H1 (cell line): ENCODE measurements around the gene ADAMTS17. TPM values are rescaled to one million over a fixed set of nuclear protein-coding genes. Genes with fewer than 3 reads are reported as not detected.

Experiments
- CTCF ChIA-PET: fragments of 300-600 bp; sonication (Branson Sonifier 250); formaldehyde crosslinking; loops from one replicate; lab custom pipeline; 2021; ENCODE audit not compliant: partially characterized antibody; lab: Charles Lee
- POLR2A ChIA-PET: fragments of 300-600 bp; sonication (Branson Sonifier 250); formaldehyde crosslinking; loops from one replicate; lab custom pipeline; 2021; ENCODE audit warnings: inconsistent platforms; ENCODE audit not compliant: partially characterized antibody; lab: Charles Lee
- DNase-seq, 2 experiments: peaks; one replicate each; pipeline versions ENCODE4 v3.0.0 to v3.0.0-alpha.2; 2010 to 2022; ENCODE audit warnings: low spot score in 2 of 2, low read depth in 1 of 2, mixed read lengths in 1 of 2
- FAIRE-seq: peaks from 2 replicates; lab custom pipeline; 2011; peaks lifted over from hg19 to GRCh38; lab: Jason Lieb, UNC
- H2AFZ ChIP-seq: 2 replicates; pipeline ENCODE4 v1.8.1; 2012; ENCODE audit warnings: low read length, inconsistent platforms
- H2AK5ac ChIP-seq: 2 replicates; pipeline ENCODE4 v1.6.1; 2013; ENCODE audit warnings: low read depth, low read length
- H2BK120ac ChIP-seq: replicated peaks from 2 replicates; pipeline ENCODE3; 2013; ENCODE audit warnings: low read depth, low read length, inconsistent platforms
- H2BK12ac ChIP-seq: 2 replicates; pipeline ENCODE4 v1.6.1; 2013; ENCODE audit warnings: low read depth, low read length
- H2BK15ac ChIP-seq: 2 replicates; pipeline ENCODE4 v1.6.1; 2013; ENCODE audit warnings: low read length
- H2BK20ac ChIP-seq: 2 replicates; pipeline ENCODE4 v1.6.1; 2013; ENCODE audit warnings: low read length
- H2BK5ac ChIP-seq: 2 replicates; pipeline ENCODE4 v1.6.1; 2013; ENCODE audit warnings: low read depth, low read length
- H3K14ac ChIP-seq: 2 replicates; pipeline ENCODE4 v1.6.1; 2013; ENCODE audit warnings: inconsistent platforms; ENCODE audit not compliant: insufficient read length
- H3K18ac ChIP-seq: 2 replicates; pipeline ENCODE4 v1.6.1; 2013; ENCODE audit warnings: low read length; ENCODE audit errors: extremely low read depth
- H3K23ac ChIP-seq: 2 replicates; pipeline ENCODE4 v1.6.1; 2013; ENCODE audit warnings: inconsistent platforms; ENCODE audit not compliant: insufficient read length
- H3K23me2 ChIP-seq: 2 replicates; pipeline ENCODE4 v1.6.1; 2013; ENCODE audit warnings: low read depth, low read length
- H3K27ac ChIP-seq: 2 replicates; pipeline ENCODE4 v1.6.1; 2011; ENCODE audit warnings: low read depth, low read length, inconsistent platforms
- H3K27me3 ChIP-seq, 4 experiments: replicated peaks in 1 of 4; 1 replicate in 1 of 4; 2 replicates in 3 of 4; pipeline versions ENCODE4 v1.6.1 to v1.8.1; 2011 to 2013; ENCODE audit warnings: low read length in 3 of 4, mild to moderate bottlenecking in 3 of 4, inconsistent platforms in 2 of 4, mixed read lengths in 2 of 4, moderate library complexity in 1 of 4; ENCODE audit not compliant: control insufficient read depth in 3 of 4, insufficient read depth in 3 of 4; ENCODE audit errors: extremely low read depth in 1 of 4
- H3K36me3 ChIP-seq, 4 experiments: 2 replicates each; pipeline versions ENCODE4 v1.6.1 to v1.8.1; 2011 to 2013; ENCODE audit warnings: mild to moderate bottlenecking in 4 of 4, low read length in 3 of 4, moderate library complexity in 2 of 4, control low read depth in 1 of 4, inconsistent platforms in 1 of 4; ENCODE audit not compliant: insufficient read depth in 4 of 4, control insufficient read depth in 2 of 4
- H3K4ac ChIP-seq: replicated peaks from 2 replicates; pipeline ENCODE3; 2013; ENCODE audit warnings: low read length, low read depth, mixed read lengths, inconsistent platforms; ENCODE audit not compliant: insufficient read length
- H3K4me1 ChIP-seq, 4 experiments: replicated peaks in 1 of 4; 1 replicate in 1 of 4; 2 replicates in 3 of 4; pipeline versions ENCODE4 v1.6.1 to v1.8.1; 2011 to 2013; ENCODE audit warnings: low read length in 3 of 4, inconsistent platforms in 2 of 4, mixed read lengths in 1 of 4; ENCODE audit not compliant: insufficient read depth in 4 of 4, control insufficient read depth in 3 of 4
- H3K4me2 ChIP-seq, 2 experiments: 2 replicates each; pipeline versions ENCODE4 v1.6.1 to v1.8.1; 2011 to 2013; ENCODE audit warnings: low read depth in 2 of 2, low read length in 2 of 2, control low read depth in 1 of 2, inconsistent platforms in 1 of 2, mild to moderate bottlenecking in 1 of 2; ENCODE audit not compliant: insufficient read depth in 1 of 2
- H3K4me3 ChIP-seq, 4 experiments: fragments of 200-600, 300-600 bp in 1 of 4; sonication (generic), shearing (Covaris generic), sonication (Bioruptor Twin) in 1 of 4; 2 replicates each; pipeline versions ENCODE4 v1.5.1 to v1.8.1; 2011 to 2016; ENCODE audit warnings: low read length in 4 of 4, low read depth in 3 of 4, control low read depth in 2 of 4, inconsistent platforms in 2 of 4, mild to moderate bottlenecking in 2 of 4, mixed read lengths in 1 of 4, moderate library complexity in 1 of 4; ENCODE audit not compliant: insufficient read depth in 2 of 4; ENCODE audit errors: extremely low read depth in 1 of 4
- H3K56ac ChIP-seq: replicated peaks from 2 replicates; pipeline ENCODE3; 2013; ENCODE audit warnings: low read depth, mild to moderate bottlenecking, mixed read lengths, low read length, inconsistent platforms; ENCODE audit not compliant: insufficient read length
- H3K79me1 ChIP-seq: 2 replicates; pipeline ENCODE4 v1.6.1; 2013; ENCODE audit warnings: low read depth, low read length, control low read depth
- H3K79me2 ChIP-seq, 2 experiments: 2 replicates each; pipeline versions ENCODE4 v1.6.1 to v1.8.1; 2012 to 2013; ENCODE audit warnings: low read length in 2 of 2, mild to moderate bottlenecking in 2 of 2, inconsistent platforms in 1 of 2; ENCODE audit not compliant: insufficient read depth in 2 of 2, control insufficient read depth in 1 of 2
- H3K9ac ChIP-seq, 4 experiments: replicated peaks in 1 of 4; 1 replicate in 1 of 4; 2 replicates in 3 of 4; pipeline versions ENCODE4 v1.6.1 to v1.8.1; 2011 to 2013; ENCODE audit warnings: low read depth in 3 of 4, low read length in 3 of 4, control low read depth in 2 of 4, mild to moderate bottlenecking in 2 of 4, moderate library complexity in 2 of 4, inconsistent platforms in 1 of 4; ENCODE audit errors: extremely low read depth in 1 of 4
- H3K9me3 ChIP-seq, 2 experiments: 2 replicates each; pipeline versions ENCODE4 v1.6.1 to v1.8.1; 2012 to 2013; ENCODE audit warnings: mild to moderate bottlenecking in 2 of 2, moderate library complexity in 2 of 2, control low read depth in 1 of 2, inconsistent platforms in 1 of 2, low read depth in 1 of 2, low read length in 1 of 2, mixed read lengths in 1 of 2; ENCODE audit not compliant: insufficient read depth in 2 of 2
- H4K20me1 ChIP-seq, 2 experiments: replicated peaks in 1 of 2; 2 replicates each; pipeline versions ENCODE3 to v1.8.1; 2011 to 2013; ENCODE audit warnings: inconsistent platforms in 2 of 2, low read length in 2 of 2, mild to moderate bottlenecking in 1 of 2; ENCODE audit not compliant: insufficient read depth in 2 of 2, control insufficient read depth in 1 of 2
- H4K5ac ChIP-seq: 2 replicates; pipeline ENCODE4 v1.6.1; 2013; ENCODE audit warnings: low read length, low read depth, mixed read lengths, inconsistent platforms; ENCODE audit not compliant: insufficient read length
- H4K8ac ChIP-seq: 2 replicates; pipeline ENCODE4 v1.8.0; 2013; ENCODE audit warnings: mild to moderate bottlenecking, moderate library complexity, low read length, inconsistent platforms; ENCODE audit not compliant: insufficient read depth; ENCODE audit errors: extremely low read depth
- H4K91ac ChIP-seq: replicated peaks from 2 replicates; pipeline ENCODE3; 2013; ENCODE audit warnings: low read length, mixed read lengths, inconsistent platforms; ENCODE audit not compliant: insufficient read length
- ATF2 ChIP-seq: IDR thresholded peaks from 2 replicates; pipeline ENCODE4 v1.6.1; 2012; ENCODE audit warnings: low read length, inconsistent platforms
- CTCF ChIP-seq, 3 experiments: IDR thresholded peaks; 1 replicate in 2 of 3; 2 replicates in 1 of 3; pipeline versions ENCODE4 v1.5.1 to v1.6.1; 2011; ENCODE audit warnings: low read length in 3 of 3, mild to moderate bottlenecking in 3 of 3, inconsistent platforms in 2 of 3, low read depth in 1 of 3, moderate library complexity in 1 of 3; ENCODE audit not compliant: insufficient read depth in 1 of 3; ENCODE audit errors: control extremely low read depth in 1 of 3
- MAFK ChIP-seq: IDR thresholded peaks from 2 replicates; pipeline ENCODE4 v1.6.1; 2012; ENCODE audit warnings: low read depth, mild to moderate bottlenecking, improper control_type of control experiment, low read length
- NRF1 ChIP-seq: IDR thresholded peaks from 2 replicates; pipeline ENCODE4 v1.6.1; 2011; ENCODE audit warnings: mild to moderate bottlenecking, low read depth, low read length, improper control_type of control experiment
- POLR2A ChIP-seq, 2 experiments: IDR thresholded peaks; 1 replicate in 1 of 2; 2 replicates in 1 of 2; pipeline ENCODE4 v1.6.1; 2011; ENCODE audit warnings: low read depth in 2 of 2, low read length in 2 of 2, mild to moderate bottlenecking in 2 of 2; ENCODE audit errors: control extremely low read depth in 1 of 2
- POLR2AphosphoS5 ChIP-seq: IDR thresholded peaks from 2 replicates; pipeline ENCODE4 v1.6.1; 2011; ENCODE audit warnings: low read depth, low read length
- RAD21 ChIP-seq, 2 experiments: IDR thresholded peaks in 1 of 2; conservative IDR thresholded peaks in 1 of 2; 2 replicates each; pipeline ENCODE4 v1.6.1; 2011; ENCODE audit warnings: low read depth in 2 of 2, low read length in 2 of 2, improper control_type of control experiment in 1 of 2, inconsistent platforms in 1 of 2, mild to moderate bottlenecking in 1 of 2, moderate library complexity in 1 of 2
- SIRT6 ChIP-seq: IDR thresholded peaks from one replicate; pipeline ENCODE4 v1.7.1; 2012; ENCODE audit warnings: low read length, inconsistent platforms
- TEAD4 ChIP-seq: IDR thresholded peaks from 2 replicates; pipeline ENCODE4 v1.6.1; 2012; ENCODE audit warnings: low read depth, low read length, inconsistent platforms, mixed read lengths
- ZNF274 ChIP-seq: IDR thresholded peaks from 2 replicates; pipeline ENCODE4 v1.7.0; 2012; ENCODE audit warnings: low read length, borderline replicate concordance; ENCODE audit errors: extremely low read depth
- WGBS, 2 experiments: shearing (Covaris generic) in 1 of 2; methylation state at CpG; one replicate each; pipeline versions ENCODE4 v1.1.6 to v1.1.7; 2013 to 2015; ENCODE audit warnings: low lambda C conversion rate in 2 of 2, mixed read lengths in 2 of 2, inconsistent platforms in 1 of 2, low coverage in 1 of 2, missing lambda C conversion rate in 1 of 2; ENCODE audit not compliant: insufficient replicate concordance in 2 of 2, insufficient coverage in 1 of 2, insufficient read length in 1 of 2; ENCODE audit errors: extremely low coverage in 1 of 2, missing lambda C conversion rate in 1 of 2; 5-methylcytosine and 5-hydroxymethylcytosine counted together
- polyA plus RNA-seq, 7 experiments: library from polyadenylated mRNA; depleted of rRNA in 3 of 7; stranded (reverse) in 5 of 7; unstranded in 2 of 7; fragments of >200 nt in 5 of 7; fragments of 200-250 nt in 2 of 7; gene quantifications; 1 replicate in 5 of 7; 2 replicates in 1 of 7; 4 replicates in 1 of 7; pipeline versions ENCODE4 v1.2.1 to v1.2.3, GENCODE V29; 2011 to 2013; ENCODE audit warnings: missing spikeins in 2 of 7, mixed read lengths in 2 of 7
- total RNA-seq: library from RNA; stranded (reverse); fragmentation: NEBNext Ultra II Directional; extraction: Animal tissue kit (Norgen Biotek cat#: 25700); gene quantifications from 2 replicates; pipeline ENCODE4 v1.2.1, GENCODE V29; 2021

Gene ADAMTS17
- total and polyA plus RNA-seq, 2 of the 8 experiments (the other 6 are each of a cell fraction or from before 2014, with no cell fraction given): 0.51 to 1.7 TPM

DNA sequence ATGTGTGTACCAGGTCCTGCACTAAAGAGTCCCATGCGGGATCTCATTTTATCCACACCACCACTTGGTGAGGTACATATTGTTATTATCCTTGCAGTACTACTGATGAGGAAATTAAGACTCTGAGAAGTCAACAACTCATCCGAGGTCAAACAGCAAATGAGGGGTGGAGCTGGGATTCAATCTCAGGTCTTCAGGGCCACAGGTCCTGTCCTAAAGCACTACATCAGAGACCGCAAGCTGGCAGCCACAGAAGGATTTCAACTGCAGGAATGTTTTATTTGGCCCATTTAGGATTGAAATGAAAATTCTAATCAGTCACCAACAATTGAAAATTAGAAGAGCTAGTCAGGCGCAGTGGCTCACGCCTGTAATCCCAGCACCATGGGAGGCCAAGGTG is 131.4 kb downstream of the ADAMTS17 start:
- no peaks in the 10 kb centered on the region for H3K27me3 ChIP-seq
- H3K4me3 ChIP-seq: no peak overlapping the region
- no peak overlapping the region for H3K23ac ChIP-seq
- no peak overlapping the region for H3K56ac ChIP-seq
- no peak overlapping the region for H2BK15ac ChIP-seq
- FAIRE-seq (no peak), DNase-seq (no peak)
- H2BK20ac ChIP-seq: no peak overlapping the region
- no peaks in the 10 kb centered on the region for H3K79me1 ChIP-seq
- WGBS, 2 experiments: 96% methylated on average over 5 of the region's 5 CpGs; no CpG with 5 or more reads in 1 of the 2 experiments
- H3K4me2 ChIP-seq: no peak overlapping the region
- H4K5ac ChIP-seq: no peak overlapping the region
- H3K9ac ChIP-seq: no peak overlapping the region
- ChIA-PET POLR2A (no interaction called here), CTCF (interaction anchor here (0.7 to 1.2 kb wide), 3 partner anchors 110 to 174 kb away, joined by 3 read pairs; no protein-coding TSS in a partner anchor)
- no peak overlapping the region for H2AK5ac ChIP-seq
- no peak overlapping the region for H3K4ac ChIP-seq
- H2BK5ac ChIP-seq: no peak overlapping the region
- H2BK12ac ChIP-seq: no peak overlapping the region
- H4K91ac ChIP-seq: no peak overlapping the region
- no peak for TF ChIP-seq POLR2A (IDR thresholded peaks at IDR 0.05; ENCODE audit: control extremely low read depth in 1 of 2, low read depth in 2 of 2, low read length in 2 of 2)
- no peak for TF ChIP-seq TEAD4
- TF ChIP-seq POLR2AphosphoS5: no peak
- no peak for TF ChIP-seq ATF2
- TF ChIP-seq CTCF (IDR thresholded peaks at IDR 0.05; ENCODE audit: control extremely low read depth in 1 of 3, insufficient read depth in 1 of 3, low read depth in 1 of 3, low read length in 3 of 3): no peak
- no peak for TF ChIP-seq SIRT6
- no peak for TF ChIP-seq ZNF274
- TF ChIP-seq MAFK: no peak
- TF ChIP-seq NRF1: no peak
- no peak for TF ChIP-seq RAD21 (IDR thresholded peaks at IDR 0.05 in 1 of 2, conservative IDR thresholded peaks at IDR 0.05 in 1 of 2; ENCODE audit: low read depth in 2 of 2, low read length in 2 of 2)
- no peak overlapping the region for H2AFZ ChIP-seq
- H3K4me1 ChIP-seq: peaks cover 0 to 12% (median 4%) of the 10 kb centered on the region in 4 experiments; a peak in 6 of 7 replicates
- no peaks in the 10 kb centered on the region for H4K20me1 ChIP-seq
- no peak overlapping the region for H4K8ac ChIP-seq
- H3K27ac ChIP-seq: no peak overlapping the region
- H3K36me3 ChIP-seq: no peaks in the 10 kb centered on the region
- no peaks in the 10 kb centered on the region for H3K79me2 ChIP-seq
- no peaks in the 10 kb centered on the region for H3K23me2 ChIP-seq
- no peak overlapping the region for H3K14ac ChIP-seq
- H3K18ac ChIP-seq: no peak overlapping the region
- H2BK120ac ChIP-seq: no peak overlapping the region
- no peaks in the 10 kb centered on the region for H3K9me3 ChIP-seq
